GM21515 (cell line): Measurements from ENCODE around the gene RAPSN.
"Not testable (repeated sequence)": the region's sequence is repeated elsewhere in the genome, so short reads cannot be mapped to it uniquely, and the experiment has no call there.

Experiments
- ATAC-seq: cut with Tn5 transposase; IDR thresholded peaks from one replicate; pipeline ENCODE4 v1.9.1; 2021; ENCODE audit not compliant: unreplicated experiment

Gene RAPSN

DNA sequence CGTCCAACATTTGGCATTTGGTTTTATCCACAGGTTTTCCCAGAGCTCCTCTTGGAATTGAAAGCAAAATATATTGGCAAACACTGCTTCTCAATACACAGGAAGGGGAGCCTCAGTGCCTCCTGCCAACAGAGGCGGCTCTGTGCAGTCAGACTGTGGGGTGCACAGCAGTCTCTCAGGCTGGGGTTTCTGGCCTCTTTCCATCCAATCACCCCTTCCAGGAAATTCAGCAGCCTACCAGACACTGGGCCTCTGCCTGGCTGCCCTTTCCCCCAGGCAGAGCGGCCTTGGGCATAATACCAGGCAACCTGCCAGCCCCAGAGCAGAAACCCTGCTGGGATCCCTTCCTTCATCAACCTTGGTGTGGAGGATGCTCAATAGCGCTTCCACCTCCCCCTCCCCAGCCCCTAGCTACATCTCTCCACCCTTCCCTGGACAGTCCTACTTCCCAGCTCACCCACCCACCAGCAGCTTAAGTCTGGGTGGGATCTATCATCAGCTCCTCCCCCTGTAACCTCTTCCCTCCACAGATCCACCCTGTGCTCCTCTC, 17.8 kb upstream of the RAPSN start:
- ATAC-seq = no peak

DNA sequence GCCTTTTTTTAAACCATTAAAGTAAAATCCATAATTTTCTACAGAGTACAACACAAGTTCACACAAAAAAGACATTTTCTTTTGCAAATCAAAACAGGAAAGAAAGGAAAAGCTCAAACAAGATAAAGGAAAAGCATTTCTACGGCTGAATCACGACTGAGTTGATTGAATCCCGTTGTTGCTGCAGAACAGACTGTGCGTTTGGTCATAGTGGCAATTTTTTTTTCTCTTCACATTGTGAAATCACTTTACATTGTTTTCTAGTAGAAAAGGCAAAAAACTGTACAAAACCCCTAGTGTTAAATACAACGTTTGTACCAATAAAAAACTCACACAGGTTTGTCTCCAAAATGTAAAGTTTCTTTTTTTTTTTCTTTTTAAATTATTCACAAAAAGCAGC, 17.3 kb upstream of the RAPSN start:
- ATAC-seq = no peak

DNA sequence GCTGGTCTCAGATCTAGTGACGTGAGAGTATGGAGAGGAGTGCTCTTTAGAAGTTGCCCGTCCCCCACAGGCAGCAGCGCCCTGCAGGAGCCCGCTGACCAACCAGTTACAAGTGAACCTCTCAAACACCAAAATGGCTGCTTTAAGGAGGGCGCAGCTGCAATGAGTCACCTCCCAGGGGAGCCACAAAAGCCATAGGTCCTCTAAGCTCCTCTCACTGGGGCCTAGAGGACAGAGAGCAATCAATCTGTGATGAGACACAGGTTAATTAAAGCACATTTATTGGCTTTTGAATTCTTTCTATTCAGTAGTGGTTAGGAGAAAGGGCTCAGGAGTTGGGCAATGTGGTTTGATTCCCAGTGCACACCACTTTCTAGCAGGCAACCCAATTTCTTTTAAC, 15.5 kb upstream of the RAPSN start:
- no peak for ATAC-seq

DNA sequence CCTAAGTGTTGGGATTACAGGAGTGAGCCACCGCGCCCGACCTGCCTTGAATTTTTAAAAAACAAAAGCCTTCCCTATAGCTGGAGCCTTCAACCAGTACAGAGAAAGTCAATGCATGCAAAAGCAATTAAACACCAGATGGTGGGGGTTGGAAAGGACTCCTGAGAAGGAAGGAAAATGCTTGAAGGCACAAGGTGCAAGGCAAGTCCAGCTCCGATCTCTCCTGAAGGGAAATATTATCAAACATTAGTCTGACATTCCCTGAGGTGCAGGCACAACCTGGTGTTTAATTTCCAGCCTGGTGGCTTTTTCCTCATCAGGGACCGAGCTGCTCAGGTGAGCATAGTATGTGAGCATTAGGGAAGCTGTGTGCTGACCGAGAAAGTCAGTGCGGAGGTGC, 12.9 kb upstream of the RAPSN start:
- ATAC-seq = no peak

DNA sequence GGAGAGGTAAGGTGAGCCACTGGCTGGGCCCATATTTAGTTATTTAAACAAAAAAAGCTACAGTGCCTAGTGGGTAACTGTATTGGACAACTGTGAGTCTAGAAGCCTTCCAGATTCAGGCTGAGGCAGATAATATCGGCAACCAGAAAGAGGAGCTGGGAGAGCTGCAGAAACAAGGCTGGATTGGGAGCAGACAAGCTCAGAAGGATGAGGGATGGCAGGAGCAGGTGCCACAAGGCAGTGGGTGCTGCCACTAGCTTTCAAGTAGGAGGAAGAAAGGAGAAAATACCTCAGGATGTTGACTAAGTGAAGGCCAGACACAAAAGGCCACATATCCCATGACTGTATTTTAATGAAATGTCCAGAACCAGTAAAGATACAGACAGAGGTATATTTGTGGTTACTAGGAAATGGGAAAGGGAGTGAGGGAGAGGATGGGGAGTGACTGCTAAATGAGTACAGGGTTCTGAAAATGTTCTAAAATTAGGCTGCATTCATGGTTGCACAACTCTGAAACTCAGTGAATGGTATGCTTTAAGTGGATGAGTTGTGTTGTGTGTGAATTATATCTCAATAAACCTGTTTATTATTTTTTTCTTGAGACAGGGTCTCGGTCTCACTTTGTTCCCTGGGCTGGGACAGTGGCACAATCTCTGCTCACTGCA, 11.8 kb upstream of the RAPSN start:
- no peak for ATAC-seq

DNA sequence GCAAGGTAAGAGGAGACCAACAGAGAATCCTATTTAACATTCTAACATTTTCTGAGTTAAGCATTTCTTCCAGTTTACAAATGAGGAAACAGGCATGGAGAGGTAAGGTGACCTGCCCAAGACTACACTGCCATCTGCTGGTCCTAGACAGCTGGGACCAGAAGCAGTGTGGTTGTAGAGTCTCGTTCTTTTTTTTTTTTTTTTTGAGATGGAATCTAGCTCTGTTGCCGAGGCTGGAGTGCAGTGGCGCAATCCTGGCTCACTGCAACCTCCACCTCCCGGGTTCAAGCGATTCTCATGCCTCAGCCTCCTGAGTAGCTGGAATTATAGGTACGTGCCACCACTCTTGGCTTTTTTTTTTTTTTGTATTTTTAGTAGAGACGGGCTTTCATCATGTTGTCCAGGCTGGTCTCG, 5.3 kb upstream of the RAPSN start:
- ATAC-seq = not testable (repeated sequence)

DNA sequence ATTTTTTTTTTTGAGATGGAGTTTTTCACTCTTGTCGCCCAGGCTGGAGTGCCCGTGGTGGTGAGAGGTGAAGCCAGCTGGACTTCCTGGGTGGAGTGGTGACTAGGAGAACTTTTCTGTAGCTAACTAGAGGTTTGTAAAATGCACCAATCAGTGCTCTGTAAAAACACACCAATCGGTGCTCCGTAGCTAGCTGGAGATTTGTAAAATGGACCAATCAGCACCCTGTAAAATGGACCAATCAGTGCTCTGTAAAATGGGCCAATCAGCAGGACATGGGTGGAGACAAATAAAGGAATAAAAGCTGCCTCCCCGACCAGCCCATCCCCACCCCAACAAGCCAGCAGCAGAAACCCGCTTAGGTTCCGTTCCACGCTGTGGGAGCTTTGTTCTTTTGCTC, 4.4 kb upstream of the RAPSN start:
- no peak for ATAC-seq

DNA sequence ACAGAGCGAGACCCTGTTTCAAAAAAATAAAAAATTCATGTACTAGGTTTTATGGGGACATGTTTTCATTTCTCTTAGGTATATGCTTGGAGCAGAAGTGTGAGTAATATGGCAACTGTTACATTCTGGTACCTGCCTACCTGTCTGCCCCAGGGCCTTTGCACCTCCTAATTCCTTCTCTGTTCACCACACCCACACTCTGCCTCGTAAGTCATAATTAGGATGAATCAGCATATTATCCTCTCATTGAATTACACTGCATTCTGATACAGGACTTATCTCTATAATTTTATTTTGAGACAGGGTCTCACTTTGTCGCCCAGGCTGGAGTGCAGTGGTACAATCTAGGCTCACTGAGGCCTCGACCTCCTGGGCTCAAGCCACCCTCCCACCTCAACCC, 3.1 kb upstream of the RAPSN start:
- ATAC-seq = no peak

DNA sequence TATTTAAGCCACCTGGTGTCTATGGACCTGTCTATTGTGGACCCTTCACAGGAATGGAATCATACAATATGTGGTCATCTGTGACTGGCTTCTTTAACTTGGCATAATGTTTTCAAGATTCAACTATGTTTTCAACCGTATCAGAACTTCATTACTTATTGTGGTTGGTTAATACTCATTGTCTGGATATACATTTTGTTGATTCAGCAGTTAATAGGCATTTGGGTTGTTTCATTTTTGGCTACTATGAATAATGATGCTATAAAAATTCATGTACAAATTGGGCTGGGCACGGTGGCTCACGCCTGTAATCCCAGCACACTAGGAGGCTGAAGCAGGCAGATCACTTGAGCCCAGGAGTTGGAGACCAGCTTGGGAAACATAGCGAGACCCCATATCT, 2.5 kb upstream of the RAPSN start:
- ATAC-seq = no peak

DNA sequence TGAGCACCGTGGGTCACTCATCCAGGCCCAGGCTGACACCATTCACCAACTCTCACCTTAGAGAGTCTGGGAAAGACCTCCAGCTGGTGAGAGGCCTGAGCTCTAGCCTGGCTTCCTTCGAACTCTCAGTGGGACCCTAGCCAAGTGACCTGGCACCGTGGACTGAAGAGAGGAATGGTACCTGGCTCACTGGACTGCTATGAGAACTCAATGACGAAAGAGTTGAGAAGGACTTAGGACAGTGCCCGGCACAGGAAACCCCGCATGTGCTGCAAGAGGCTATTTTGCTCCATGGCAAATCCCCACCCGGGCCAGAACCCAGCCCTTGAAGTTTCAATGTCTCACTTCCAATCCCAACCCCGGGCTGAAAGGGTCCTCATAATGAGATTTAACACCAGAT, 605 bp upstream of the RAPSN start:
- ATAC-seq = no peak

DNA sequence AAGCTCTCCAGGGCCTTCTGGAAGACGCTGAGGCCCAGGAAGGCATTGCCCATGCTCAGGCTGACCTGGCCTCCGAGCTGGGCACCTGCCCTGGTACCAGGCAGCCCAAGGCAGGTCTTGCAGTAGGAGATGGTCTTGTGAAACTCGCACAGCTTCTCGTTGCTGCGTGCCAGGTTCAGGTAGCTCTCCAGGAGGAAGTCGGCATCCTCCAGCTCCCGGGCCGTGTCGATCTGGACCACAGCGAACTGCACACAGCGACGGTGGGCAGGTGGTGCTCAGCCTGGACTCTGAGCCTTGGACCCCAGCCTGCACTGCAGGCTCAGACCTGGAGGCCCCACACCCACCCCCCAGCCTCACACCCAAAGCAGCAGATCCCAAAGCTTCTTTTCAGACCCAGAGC, 1.0 kb downstream of the RAPSN start:
- ATAC-seq = no peak

DNA sequence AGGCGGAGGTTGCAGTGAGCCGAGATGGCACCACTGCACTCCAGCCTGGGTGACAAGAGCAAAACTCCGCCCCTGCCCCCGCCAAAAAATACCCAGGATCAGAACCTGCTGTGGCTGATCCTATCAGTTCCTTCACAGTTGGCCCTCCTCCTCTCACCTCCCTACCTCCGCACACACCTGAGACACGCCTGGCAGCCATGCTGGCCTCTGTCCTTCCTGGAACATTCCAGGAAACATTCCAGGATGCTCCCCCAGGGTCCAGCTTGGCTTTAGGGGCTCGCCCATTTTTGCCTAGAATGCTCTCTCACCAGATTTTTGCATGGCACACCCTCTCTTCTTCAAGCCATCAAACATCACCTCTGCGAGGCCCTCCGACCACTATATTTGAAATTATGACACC, 2.1 kb downstream of the RAPSN start:
- no peak for ATAC-seq

DNA sequence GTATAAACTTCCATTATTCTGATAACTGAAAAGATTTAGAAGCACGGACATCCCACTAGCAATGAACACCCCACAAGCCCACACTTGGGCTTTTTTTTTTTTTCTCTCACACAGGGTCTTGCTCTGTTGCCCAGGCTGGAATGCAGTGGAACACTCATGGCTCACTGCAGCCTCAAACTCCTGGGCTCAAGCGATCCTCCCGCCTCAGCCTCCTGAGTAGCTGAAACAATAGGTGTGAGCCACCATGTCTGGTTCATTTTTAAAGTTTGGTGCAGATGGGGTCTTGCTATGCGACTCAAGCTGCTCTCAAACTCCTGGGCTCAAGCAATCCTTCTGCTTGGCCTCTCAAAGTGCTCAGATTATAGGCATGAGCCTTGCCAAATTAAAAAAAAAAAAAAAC, 3.1 kb downstream of the RAPSN start:
- no peak for ATAC-seq

DNA sequence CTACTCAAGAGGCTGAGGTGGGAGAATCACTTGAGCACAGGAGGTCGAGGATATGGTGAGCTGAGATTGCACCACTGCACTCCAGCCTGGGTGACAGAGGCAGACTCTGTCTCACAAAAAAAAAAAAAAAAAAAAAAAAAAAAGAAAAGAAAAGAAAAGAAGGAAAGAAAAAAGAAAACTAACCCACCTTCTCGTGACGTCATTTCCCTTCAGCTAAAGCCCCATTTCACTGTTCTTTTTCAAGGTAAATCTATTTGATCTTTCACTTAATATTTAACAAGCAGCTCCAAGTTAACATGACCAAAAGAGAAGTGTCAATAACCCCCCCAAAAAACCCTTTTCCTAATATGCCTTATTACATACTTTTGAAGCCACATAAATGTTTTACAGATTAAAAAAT, 5.1 kb downstream of the RAPSN start:
- ATAC-seq = no peak

DNA sequence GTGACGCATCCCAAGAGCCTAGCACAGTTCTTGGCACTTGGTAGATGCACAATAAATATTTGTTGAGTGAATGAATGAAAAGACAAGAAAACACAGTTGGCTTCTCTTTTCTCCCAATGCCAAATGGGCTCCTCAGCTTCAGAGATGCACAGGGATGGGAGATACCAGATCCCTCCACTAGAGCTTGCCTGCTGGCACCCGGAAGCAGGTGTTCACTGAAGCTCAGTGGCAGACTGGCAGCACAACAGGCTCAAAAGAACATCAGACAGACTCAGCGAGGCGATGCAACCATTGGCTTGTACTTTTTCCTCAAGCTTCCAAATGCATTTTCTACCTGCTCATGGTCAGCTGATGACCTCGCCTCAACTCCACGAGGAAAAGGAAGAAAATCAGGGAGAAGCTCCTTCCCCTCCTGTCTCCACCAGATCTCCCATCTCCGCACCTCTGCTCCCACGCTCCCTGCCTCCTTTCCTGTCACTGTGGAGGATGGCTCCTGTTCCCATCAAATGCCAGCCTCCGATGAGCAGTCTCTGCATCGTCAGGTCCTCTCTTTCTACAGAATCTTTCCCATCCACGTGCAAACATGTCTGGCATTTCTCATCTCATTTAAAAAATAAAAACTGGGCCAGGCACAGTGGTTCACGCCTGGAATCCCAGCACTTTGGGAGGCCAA, 5.8 kb downstream of the RAPSN start:
- ATAC-seq = no peak

DNA sequence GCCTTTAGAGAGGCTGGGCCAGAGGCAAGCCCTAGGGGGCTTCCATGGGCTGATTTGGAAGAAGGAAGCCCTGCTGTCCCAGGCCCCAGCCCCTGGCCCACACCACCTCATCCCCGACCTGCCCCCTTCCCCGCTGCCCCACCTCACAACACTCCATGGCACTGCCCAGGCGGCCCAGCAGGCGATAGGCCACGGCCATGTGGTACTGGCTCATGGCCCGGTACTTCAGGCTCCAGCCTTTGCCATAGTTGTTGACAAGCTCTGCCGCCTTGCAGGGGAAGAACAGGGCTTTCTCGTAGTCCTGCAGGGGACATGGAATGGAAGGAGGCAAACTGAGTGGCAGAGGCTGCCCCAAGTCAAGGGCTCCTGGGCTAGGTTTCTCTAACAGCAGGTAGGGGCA, 6.4 kb downstream of the RAPSN start:
- ATAC-seq = no peak

DNA sequence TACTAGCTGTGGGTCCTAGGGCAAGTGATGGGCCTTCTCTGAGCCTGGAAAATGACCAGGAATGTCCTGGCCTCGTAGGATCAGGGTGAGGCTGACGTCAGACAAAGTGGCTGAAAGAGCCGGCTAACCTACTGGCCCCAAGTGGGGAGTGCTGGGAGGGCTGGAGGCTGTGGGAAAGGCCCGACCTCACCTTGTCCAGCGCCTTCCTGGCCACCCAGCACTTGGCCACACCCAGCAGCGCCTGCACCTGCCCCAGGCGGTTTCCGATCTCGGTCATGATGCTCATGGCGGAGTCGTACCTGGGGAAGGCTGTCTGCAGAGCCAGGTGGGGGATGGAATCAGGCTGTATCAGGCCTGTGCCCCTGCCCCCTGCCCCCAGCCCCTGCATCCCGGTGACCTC, 7.5 kb downstream of the RAPSN start:
- no peak for ATAC-seq

DNA sequence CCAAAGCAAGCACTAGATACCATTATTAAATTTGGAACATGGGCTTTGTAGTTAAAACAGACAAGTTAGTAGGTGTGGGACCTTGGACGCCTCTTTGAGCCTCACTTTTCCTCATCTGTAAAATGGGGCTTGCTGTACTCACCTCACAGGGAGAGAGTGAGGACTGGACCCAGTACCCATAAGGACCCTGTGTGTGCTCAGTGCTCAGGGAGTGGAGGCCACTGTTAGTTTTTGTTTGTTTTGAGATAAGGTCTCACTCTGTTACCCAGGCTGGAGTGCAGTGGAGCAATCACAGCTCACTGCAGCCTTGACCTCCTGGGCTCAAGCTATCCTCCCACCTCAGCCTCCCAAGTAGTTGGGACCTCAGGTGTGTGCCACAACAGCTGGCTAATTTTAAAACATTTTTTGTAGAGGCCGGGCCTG, 8.9 kb downstream of the RAPSN start:
- ATAC-seq = no peak

DNA sequence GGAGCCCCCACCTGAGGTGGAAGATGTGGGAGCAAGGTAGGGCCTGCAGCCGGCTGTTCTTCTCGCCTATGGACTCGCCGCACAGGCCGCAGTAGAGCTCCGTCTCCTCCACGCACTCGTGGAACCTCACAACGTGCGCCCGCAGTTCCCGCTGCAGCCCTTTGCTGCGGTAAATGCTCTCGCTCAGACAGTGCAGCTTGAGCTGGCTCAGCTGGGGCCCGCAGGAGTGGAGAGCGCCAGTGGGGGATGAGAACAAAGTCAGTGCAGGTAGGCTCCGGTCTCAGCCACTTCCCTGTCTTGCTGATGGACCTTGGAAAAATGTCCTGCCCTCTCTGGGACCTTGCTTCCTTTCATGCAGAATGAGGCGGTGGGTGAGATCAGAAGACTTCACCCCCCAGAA, 10.2 kb downstream of the RAPSN start:
- no peak for ATAC-seq

DNA sequence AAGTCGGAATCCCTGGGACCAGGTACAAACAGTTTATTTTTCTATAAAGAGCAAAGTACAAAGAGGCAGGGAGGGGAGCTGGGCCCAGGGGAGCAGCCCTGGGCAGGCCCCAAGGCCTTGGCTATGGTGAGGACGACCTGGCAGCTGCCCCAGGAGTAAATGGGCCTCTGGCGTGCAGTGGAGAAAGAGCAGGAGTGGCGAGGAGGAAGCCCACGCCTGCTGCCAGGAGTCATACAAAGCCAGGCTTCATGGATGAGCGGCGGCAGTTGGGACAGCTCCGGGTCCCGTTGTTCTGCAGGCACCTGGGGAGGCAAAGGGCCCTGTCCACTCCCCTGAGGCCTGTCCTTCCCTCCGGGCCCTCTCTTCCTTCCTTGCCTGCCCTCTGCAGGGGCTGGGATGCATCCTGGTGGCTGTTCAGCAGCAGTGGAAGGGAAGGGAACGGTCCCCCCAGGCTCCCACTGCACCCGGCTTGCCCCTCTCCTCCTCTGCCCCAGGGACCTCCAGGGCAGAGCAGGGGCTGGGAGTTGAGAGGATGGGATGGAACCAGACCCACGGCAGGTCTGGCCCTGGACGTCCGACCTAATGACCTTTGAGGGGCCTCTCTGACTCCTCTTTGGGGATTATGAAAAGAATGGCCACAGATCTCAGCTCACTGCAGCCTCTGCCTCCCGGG, 11.1 kb downstream of the RAPSN start:
- ATAC-seq = no peak

DNA sequence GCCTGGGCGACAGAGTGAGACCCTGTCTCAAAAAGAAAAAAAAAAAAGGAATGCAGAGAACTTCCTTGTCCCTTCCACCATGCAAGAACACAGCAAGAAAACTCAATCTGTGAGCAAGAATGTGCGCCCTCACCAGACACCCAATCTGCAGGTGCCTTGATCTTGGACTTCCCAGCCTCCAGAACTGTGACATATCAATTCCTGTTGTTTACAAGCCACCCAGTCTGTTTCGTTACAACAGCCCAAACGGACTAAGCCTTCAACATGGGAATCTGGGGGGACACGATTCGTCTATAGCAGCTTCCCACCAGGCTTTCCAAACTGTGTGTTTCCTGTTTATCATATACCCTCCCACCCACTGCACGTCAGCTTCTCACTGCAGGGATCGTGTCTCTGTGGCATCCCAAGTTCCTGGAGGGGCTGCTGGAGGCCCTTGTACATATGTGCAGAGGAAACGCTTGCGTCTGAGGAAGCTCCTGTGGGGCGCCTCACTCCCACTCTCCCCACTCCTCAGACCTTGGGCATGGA, 11.7 kb downstream of the RAPSN start:
- ATAC-seq = no peak

DNA sequence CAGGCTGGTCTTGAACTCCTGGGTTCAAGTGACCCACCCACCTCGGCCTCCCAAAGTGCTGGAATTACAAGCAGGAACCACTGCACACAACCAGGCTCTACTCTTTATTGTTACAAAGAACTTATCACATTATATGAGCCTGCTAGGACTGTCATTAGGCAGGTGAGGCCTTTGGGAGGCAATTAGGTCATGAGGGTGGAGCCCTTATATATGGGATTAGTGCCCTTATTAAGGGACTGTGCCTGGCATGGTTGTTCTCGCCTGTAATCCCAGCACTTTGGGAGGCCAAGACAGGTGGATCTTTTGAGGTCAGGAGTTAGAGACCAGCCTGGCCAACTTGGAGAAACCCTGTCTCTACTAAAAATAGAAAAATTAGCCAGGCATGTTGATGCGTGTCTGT, 12.2 kb downstream of the RAPSN start:
- ATAC-seq = no peak
